K562 (cell line): Measurements from ENCODE around the gene UQCC5.

Experiments
- ARID4B ChIP-seq: sonication (generic); formaldehyde crosslinking; IDR thresholded peaks from 2 replicates; pipeline ENCODE4 v1.8.0; 2022; ENCODE audit warnings: mild to moderate bottlenecking, missing genetic modification reagents
- CTCF ChIP-seq, 3 experiments: IDR thresholded peaks in 2 of 3; conservative IDR thresholded peaks in 1 of 3; 2 replicates each; pipeline ENCODE4 v1.5.1; 2011 to 2012; ENCODE audit warnings: low read length in 3 of 3, mild to moderate bottlenecking in 3 of 3, control low read depth in 2 of 3, improper control_type of control experiment in 1 of 3, inconsistent platforms in 1 of 3, low read depth in 1 of 3, mixed read lengths in 1 of 3, moderate library complexity in 1 of 3; ENCODE audit not compliant: insufficient read depth in 2 of 3
- ETV5 ChIP-seq: sonication (generic); formaldehyde crosslinking; IDR thresholded peaks from 2 replicates; pipeline ENCODE4 v1.4.0; 2020; ENCODE audit warnings: low read depth, mild to moderate bottlenecking, missing genetic modification reagents
- IRF1 ChIP-seq: sonication (generic); formaldehyde crosslinking; IDR thresholded peaks from 2 replicates; pipeline ENCODE4 v1.8.0; 2022; ENCODE audit warnings: missing genetic modification reagents, mild to moderate bottlenecking, borderline replicate concordance
- POLR2B ChIP-seq: fragments of 450-650 bp; IDR thresholded peaks from 2 replicates; pipeline ENCODE4 v1.6.1; 2018; ENCODE audit warnings: low read depth; ENCODE audit not compliant: partially characterized antibody
- RERE ChIP-seq: sonication (generic); formaldehyde crosslinking; IDR thresholded peaks from 2 replicates; pipeline ENCODE4 v1.8.0; 2023; ENCODE audit warnings: missing genetic modification reagents, mild to moderate bottlenecking, borderline replicate concordance
- ZNF76 ChIP-seq: fragments of 250-450 bp; sonication (Bioruptor Pico); IDR thresholded peaks from 2 replicates; pipeline ENCODE4 v1.4.0; 2020; ENCODE audit warnings: mild to moderate bottlenecking, moderate library complexity, borderline replicate concordance

GRCh38 chr3:52487788-52488691, 48.4 kb upstream of the UQCC5 start:
- TF ChIP-seq CTCF (IDR thresholded peaks at IDR 0.05 in 2 of 3, conservative IDR thresholded peaks at IDR 0.05 in 1 of 3; ENCODE audit: insufficient read depth in 2 of 3, low read depth in 1 of 3, low read length in 3 of 3) (no peak), POLR2B (no peak), IRF1 (CRISPR knock-in tag) (no peak), RERE (CRISPR knock-in tag) (no peak), ZNF76 (CRISPR knock-in tag) (no peak), ETV5 (CRISPR knock-in tag) (no peak), ARID4B (CRISPR knock-in tag) (no peak)
